ENCODE measurements around the gene MUS81. TPM values are rescaled to one million over a fixed set of nuclear protein-coding genes. Genes with fewer than 3 reads are reported as not detected.
"Not testable (repeated sequence)": the region's sequence is repeated elsewhere in the genome, so short reads cannot be mapped to it uniquely, and the experiment has no call there.

Gene MUS81
- total RNA-seq, 1 experiment from 2014 or later, result 45.9 TPM

DNA sequence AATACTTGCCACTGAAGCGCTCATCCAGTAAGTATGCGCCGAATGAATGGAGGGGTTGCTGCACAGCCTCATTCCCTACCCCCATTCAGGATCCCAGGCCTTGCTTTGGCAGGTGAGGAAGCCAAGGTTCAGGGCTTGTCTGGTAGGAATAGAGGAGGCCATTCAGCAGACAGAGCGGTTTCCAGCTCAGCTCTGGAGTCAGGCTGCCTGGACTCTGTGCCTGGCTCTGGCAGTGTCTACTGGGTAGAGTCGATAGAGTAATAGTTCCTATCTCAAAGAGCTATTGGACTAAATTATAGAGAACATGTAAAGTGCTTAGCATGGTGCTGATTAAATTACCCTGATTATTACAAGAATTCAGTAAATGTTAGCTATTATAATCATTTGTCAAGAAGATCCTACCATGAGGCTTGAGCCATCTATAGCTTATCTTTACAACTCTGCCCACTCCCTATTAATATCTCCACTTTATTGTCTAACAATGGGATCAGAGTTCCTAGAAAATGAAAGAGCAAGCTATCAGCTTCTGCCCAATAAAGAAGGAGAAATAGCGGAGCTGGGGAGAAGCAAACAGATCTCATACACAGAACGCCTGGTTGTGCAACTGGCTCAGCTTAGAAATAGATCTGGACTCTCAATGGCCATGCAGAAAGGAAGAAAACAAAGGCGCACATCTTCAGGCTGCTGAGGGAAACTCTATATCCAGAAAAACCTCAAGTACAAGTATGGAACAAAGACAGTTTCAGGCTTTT is 33.1 kb upstream of the MUS81 start (continued):
- TF ChIP-seq SMAD4 (CRISPR knock-in tag; IDR thresholded peaks at IDR 0.05) (no peak), FOXJ3 (CRISPR knock-in tag; IDR thresholded peaks at IDR 0.05; ENCODE audit: borderline replicate concordance) (no peak), EMX1 (CRISPR knock-in tag; IDR thresholded peaks at IDR 0.05) (no peak), ZNF423 (CRISPR knock-in tag; IDR thresholded peaks at IDR 0.05) (no peak), CREB1 (CRISPR knock-in tag; IDR thresholded peaks at IDR 0.05) (no peak), ZNF671 (CRISPR knock-in tag; IDR thresholded peaks at IDR 0.05) (no peak), ZBTB21 (CRISPR knock-in tag; IDR thresholded peaks at IDR 0.05; ENCODE audit: borderline replicate concordance) (no peak), PRRX2 (CRISPR knock-in tag; IDR thresholded peaks at IDR 0.05) (no peak), ZNF219 (CRISPR knock-in tag; IDR thresholded peaks at IDR 0.05; ENCODE audit: borderline replicate concordance) (no peak), OVOL2 (CRISPR knock-in tag; IDR thresholded peaks at IDR 0.05; ENCODE audit: borderline replicate concordance) (no peak), NR2C2 (CRISPR knock-in tag; IDR thresholded peaks at IDR 0.05) (no peak)
- TF ChIP-seq, protein P1, sequence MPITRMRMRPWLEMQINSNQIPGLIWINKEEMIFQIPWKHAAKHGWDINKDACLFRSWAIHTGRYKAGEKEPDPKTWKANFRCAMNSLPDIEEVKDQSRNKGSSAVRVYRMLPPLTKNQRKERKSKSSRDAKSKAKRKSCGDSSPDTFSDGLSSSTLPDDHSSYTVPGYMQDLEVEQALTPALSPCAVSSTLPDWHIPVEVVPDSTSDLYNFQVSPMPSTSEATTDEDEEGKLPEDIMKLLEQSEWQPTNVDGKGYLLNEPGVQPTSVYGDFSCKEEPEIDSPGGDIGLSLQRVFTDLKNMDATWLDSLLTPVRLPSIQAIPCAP (CRISPR knock-in tag; IDR thresholded peaks at IDR 0.05), result no peak
- TF ChIP-seq, protein P2, sequence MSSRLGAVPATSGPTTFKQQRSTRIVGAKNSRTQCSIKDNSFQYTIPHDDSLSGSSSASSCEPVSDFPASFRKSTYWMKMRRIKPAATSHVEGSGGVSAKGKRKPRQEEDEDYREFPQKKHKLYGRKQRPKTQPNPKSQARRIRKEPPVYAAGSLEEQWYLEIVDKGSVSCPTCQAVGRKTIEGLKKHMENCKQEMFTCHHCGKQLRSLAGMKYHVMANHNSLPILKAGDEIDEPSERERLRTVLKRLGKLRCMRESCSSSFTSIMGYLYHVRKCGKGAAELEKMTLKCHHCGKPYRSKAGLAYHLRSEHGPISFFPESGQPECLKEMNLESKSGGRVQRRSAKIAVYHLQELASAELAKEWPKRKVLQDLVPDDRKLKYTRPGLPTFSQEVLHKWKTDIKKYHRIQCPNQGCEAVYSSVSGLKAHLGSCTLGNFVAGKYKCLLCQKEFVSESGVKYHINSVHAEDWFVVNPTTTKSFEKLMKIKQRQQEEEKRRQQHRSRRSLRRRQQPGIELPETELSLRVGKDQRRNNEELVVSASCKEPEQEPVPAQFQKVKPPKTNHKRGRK (CRISPR knock-in tag; IDR thresholded peaks at IDR 0.05; ENCODE audit: borderline replicate concordance), result no peak
- TF ChIP-seq, protein P3, sequence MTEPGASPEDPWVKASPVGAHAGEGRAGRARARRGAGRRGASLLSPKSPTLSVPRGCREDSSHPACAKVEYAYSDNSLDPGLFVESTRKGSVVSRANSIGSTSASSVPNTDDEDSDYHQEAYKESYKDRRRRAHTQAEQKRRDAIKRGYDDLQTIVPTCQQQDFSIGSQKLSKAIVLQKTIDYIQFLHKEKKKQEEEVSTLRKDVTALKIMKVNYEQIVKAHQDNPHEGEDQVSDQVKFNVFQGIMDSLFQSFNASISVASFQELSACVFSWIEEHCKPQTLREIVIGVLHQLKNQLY (CRISPR knock-in tag; IDR thresholded peaks at IDR 0.05), result no peak

DNA sequence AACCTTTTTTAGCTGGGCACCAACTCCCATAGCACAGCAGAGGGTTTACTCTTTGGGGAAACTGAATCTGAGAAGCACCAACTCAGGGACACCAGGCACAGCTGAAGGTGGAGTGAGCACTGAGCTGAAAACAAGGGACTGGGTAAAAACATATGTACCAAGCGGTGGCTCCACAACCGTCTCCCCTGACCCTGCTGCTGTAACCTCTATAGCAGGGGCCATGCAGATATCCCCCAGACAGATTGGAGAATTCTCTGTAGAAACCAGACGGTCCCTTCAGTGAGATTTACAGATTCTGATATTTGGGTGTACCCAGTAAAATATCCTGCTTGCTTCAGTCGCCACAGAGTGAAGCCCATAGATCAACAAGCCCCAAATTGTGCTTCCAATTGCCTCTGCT is 30.8 kb upstream of the MUS81 start:
- TF ChIP-seq MXD4 (CRISPR knock-in tag; IDR thresholded peaks at IDR 0.05; ENCODE audit: borderline replicate concordance) (no peak), ZNF232 (CRISPR knock-in tag; IDR thresholded peaks at IDR 0.05) (no peak), ZNF121 (CRISPR knock-in tag; IDR thresholded peaks at IDR 0.05) (no peak), ZNF317 (CRISPR knock-in tag; IDR thresholded peaks at IDR 0.05; ENCODE audit: borderline replicate concordance, low read depth) (no peak), ZNF138 (CRISPR knock-in tag; conservative IDR thresholded peaks at IDR 0.05) (no peak), ZNF263 (CRISPR knock-in tag; IDR thresholded peaks at IDR 0.05; ENCODE audit: low read depth) (no peak), ESRRA (CRISPR knock-in tag; IDR thresholded peaks at IDR 0.05; ENCODE audit: borderline replicate concordance) (no peak), SMAD3 (CRISPR knock-in tag; IDR thresholded peaks at IDR 0.05; ENCODE audit: borderline replicate concordance) (no peak), ZNF219 (CRISPR knock-in tag; IDR thresholded peaks at IDR 0.05; ENCODE audit: borderline replicate concordance) (no peak)
- TF ChIP-seq, protein P4, sequence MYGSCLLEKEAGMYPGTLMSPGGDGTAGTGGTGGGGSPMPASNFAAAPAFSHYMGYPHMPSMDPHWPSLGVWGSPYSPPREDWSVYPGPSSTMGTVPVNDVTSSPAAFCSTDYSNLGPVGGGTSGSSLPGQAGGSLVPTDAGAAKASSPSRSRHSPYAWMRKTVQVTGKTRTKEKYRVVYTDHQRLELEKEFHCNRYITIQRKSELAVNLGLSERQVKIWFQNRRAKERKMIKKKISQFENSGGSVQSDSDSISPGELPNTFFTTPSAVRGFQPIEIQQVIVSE (CRISPR knock-in tag; IDR thresholded peaks at IDR 0.05; ENCODE audit: borderline replicate concordance), result no peak
- CTCF ChIA-PET, result interaction anchor here (1.1 to 4.7 kb wide), 3 partner anchors 49 to 85 kb away, joined by 3 to 36 read pairs (median 7); partner anchors contain the start of gene AP5B1
- DNase-seq (ENCODE audit: low spot score), result no peak
- peaks cover 5% of the 10 kb centered on the region; the same call in 1 of the 2 replicates for H3K9me3 Mint-ChIP-seq
- H3K27ac Mint-ChIP-seq, result 0 out of 2 replicates have a peak overlapping the region, but pooled peaks have one; percentile 21
- peaks cover 10% of the 10 kb centered on the region for H3K4me1 Mint-ChIP-seq
- ATAC-seq, result no peak
- H3K4me3 Mint-ChIP-seq, result no peak overlapping the region
- POLR2A ChIA-PET, result interaction anchor here (1.0 kb wide), 1 partner anchor 17 kb away, joined by 3 read pairs; no protein-coding TSS in a partner anchor
- H3K36me3 Mint-ChIP-seq, result no peaks in the 10 kb centered on the region
- peaks cover 19% of the 10 kb centered on the region for H3K27me3 Mint-ChIP-seq (ENCODE audit: low read depth)

DNA sequence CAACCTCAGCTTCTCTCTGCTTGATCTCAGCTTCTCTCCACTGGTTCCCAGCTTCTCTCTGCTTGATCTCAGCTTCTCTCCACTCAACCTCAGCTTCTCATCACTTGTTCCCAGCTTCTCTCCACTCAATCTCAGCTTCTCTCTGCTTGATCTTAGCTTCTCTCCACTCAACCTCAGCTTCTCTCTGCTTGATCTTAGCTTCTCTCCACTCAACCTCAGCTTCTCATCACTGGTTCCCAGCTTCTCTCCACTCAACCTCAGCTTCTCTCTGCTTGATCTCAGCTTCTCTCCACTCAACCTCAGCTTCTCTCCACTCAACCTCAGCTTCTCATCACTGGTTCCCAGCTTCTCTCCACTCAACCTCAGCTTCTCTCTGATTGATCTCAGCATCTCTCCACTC is 28.0 kb upstream of the MUS81 start:
- H3K9me3 Mint-ChIP-seq; ATAC-seq; H3K36me3 Mint-ChIP-seq; H3K4me1 Mint-ChIP-seq; H3K27ac Mint-ChIP-seq; DNase-seq (ENCODE audit: low spot score): not testable (repeated sequence)
- CTCF ChIA-PET, result interaction anchor here (0.9 to 4.1 kb wide), 10 partner anchors 11 to 120 kb away, joined by 3 to 35 read pairs (median 8); partner anchors contain the start of genes FIBP, KAT5 and MUS81
- Mint-ChIP-seq H3K4me3 (peak overlapping the region; percentile 12), H3K27me3 (ENCODE audit: low read depth) (peaks cover 19% of the 10 kb centered on the region)
- POLR2A ChIA-PET, result interaction anchor here (1.1 to 2.4 kb wide), 3 partner anchors 13 to 28 kb away, joined by 3 to 16 read pairs (median 4); partner anchors contain the start of gene MUS81

All from WTC11 (cell line).